Neural progenitor cell (in vitro differentiated cells): ENCODE data around the gene ACTR5. TPM values are rescaled to one million over a fixed set of nuclear protein-coding genes. Genes with fewer than 3 reads are reported as not detected.

Source experiments
- DNase-seq: peaks from one replicate; pipeline ENCODE4 v3.0.0-alpha.2; 2016; ENCODE audit warnings: low spot score
- H2AFZ ChIP-seq: fragments of 200-600 bp; sonication (generic); replicated peaks from 2 replicates; pipeline ENCODE4 v1.6.1; 2016; ENCODE audit warnings: antibody characterized with exemption
- H3F3A ChIP-seq: fragments of 200-600 bp; sonication (generic); 2 replicates; pipeline ENCODE4 v1.6.1; 2016; ENCODE audit warnings: antibody characterized with exemption, low read depth
- H3K27ac ChIP-seq: fragments of 200-600 bp; sonication (generic); 2 replicates; pipeline ENCODE4 v1.5.1; 2016; ENCODE audit warnings: mild to moderate bottlenecking
- H3K27me3 ChIP-seq: fragments of 200-600 bp; sonication (generic); 2 replicates; pipeline ENCODE4 v1.6.1; 2016; ENCODE audit warnings: mild to moderate bottlenecking, moderate library complexity
- H3K36me3 ChIP-seq: fragments of 200-600 bp; sonication (generic); 2 replicates; pipeline ENCODE4 v1.5.1; 2016
- H3K4me1 ChIP-seq: fragments of 200-600 bp; sonication (generic); 2 replicates; pipeline ENCODE4 v1.6.1; 2016; ENCODE audit warnings: mixed run types
- H3K4me2 ChIP-seq: fragments of 200-600 bp; sonication (generic); 2 replicates; pipeline ENCODE4 v1.6.1; 2016
- H3K4me3 ChIP-seq: fragments of 200-600 bp; sonication (generic); 2 replicates; pipeline ENCODE4 v1.5.1; 2016
- H3K79me2 ChIP-seq: fragments of 200-600 bp; sonication (generic); 2 replicates; pipeline ENCODE4 v1.6.1; 2016; ENCODE audit warnings: low read depth
- H3K9ac ChIP-seq: fragments of 200-600 bp; sonication (generic); 2 replicates; pipeline ENCODE4 v1.6.1; 2016
- H3K9me3 ChIP-seq: fragments of 200-600 bp; sonication (generic); 2 replicates; pipeline ENCODE4 v1.5.1; 2016; ENCODE audit warnings: low read depth
- H4K20me1 ChIP-seq: fragments of 200-600 bp; sonication (generic); 2 replicates; pipeline ENCODE4 v1.6.1; 2016; ENCODE audit warnings: low read depth
- H3K27ac Mint-ChIP-seq: 3 replicates; pipeline ENCODE4 v1.8.0; 2021; ENCODE audit warnings: mixed read lengths
- H3K27me3 Mint-ChIP-seq: 2 replicates; pipeline ENCODE4 v1.8.0; 2022; ENCODE audit warnings: low read depth, mild to moderate bottlenecking, inconsistent platforms, moderate library complexity, mixed read lengths; ENCODE audit not compliant: insufficient read depth
- H3K36me3 Mint-ChIP-seq: 3 replicates; pipeline ENCODE4 v1.8.0; 2021; ENCODE audit warnings: mixed read lengths
- H3K4me1 Mint-ChIP-seq: 3 replicates; pipeline ENCODE4 v1.8.0; 2021; ENCODE audit warnings: mixed read lengths
- H3K4me3 Mint-ChIP-seq: 3 replicates; pipeline ENCODE4 v1.8.0; 2021; ENCODE audit warnings: mild to moderate bottlenecking, moderate library complexity, mixed read lengths
- H3K9me3 Mint-ChIP-seq: 3 replicates; pipeline ENCODE4 v1.8.0; 2020; ENCODE audit warnings: mixed read lengths
- CTCF ChIP-seq: fragments of 200-600 bp; sonication (generic); IDR thresholded peaks from 2 replicates; pipeline ENCODE4 v1.5.1; 2017; ENCODE audit warnings: antibody characterized with exemption, mild to moderate bottlenecking
- EZH2 ChIP-seq: fragments of 200-600 bp; sonication (generic); IDR thresholded peaks from 2 replicates; pipeline ENCODE4 v1.6.1; 2017; ENCODE audit warnings: antibody characterized with exemption, mild to moderate bottlenecking, moderate library complexity
- EZH2phosphoT487 ChIP-seq: fragments of 200-600 bp; sonication (generic); IDR thresholded peaks from 2 replicates; pipeline ENCODE4 v1.6.1; 2017; ENCODE audit warnings: antibody characterized with exemption
- total RNA-seq: library from RNA; depleted of rRNA; stranded (reverse); fragments of >200 nt; gene quantifications from 2 replicates; pipeline ENCODE4 v1.2.3, GENCODE V29; 2015; ENCODE audit warnings: low replicate concordance

Gene ACTR5
- total RNA-seq, 1 donor from 2014 or later = 9.2 TPM

GRCh38 chr20:38724626-38725147 is 23.6 kb upstream of the ACTR5 start:
- DNase-seq = no peak
- peak overlapping the region; percentile 79 for H3K4me2 ChIP-seq
- H3K36me3 Mint-ChIP-seq = no peaks in the 10 kb centered on the region
- peak overlapping the region; percentile 91 for H2AFZ ChIP-seq
- H3K9ac ChIP-seq = no peak overlapping the region
- peaks cover 24% of the 10 kb centered on the region for H3F3A ChIP-seq
- peak overlapping the region; percentile 64 for H3K4me3 Mint-ChIP-seq
- peaks cover 100% of the 10 kb centered on the region for H3K27me3 ChIP-seq
- TF ChIP-seq CTCF (no peak), EZH2phosphoT487 (peak; percentile 92), EZH2 (peak; percentile 88)
- peaks cover 72% of the 10 kb centered on the region for H4K20me1 ChIP-seq
- peak overlapping the region; percentile 38 for H3K4me3 ChIP-seq
- H3K27ac Mint-ChIP-seq = no peak overlapping the region
- peaks cover 42% of the 10 kb centered on the region for H3K4me1 Mint-ChIP-seq
- peaks cover 92% of the 10 kb centered on the region for H3K27me3 Mint-ChIP-seq
- H3K79me2 ChIP-seq = no peaks in the 10 kb centered on the region
- peaks cover 2% of the 10 kb centered on the region for H3K9me3 Mint-ChIP-seq
- H3K9me3 ChIP-seq = no peaks in the 10 kb centered on the region
- H3K27ac ChIP-seq = no peak overlapping the region
- no peaks in the 10 kb centered on the region for H3K36me3 ChIP-seq
- H3K4me1 ChIP-seq = peaks cover 31% of the 10 kb centered on the region

- no peaks in the 10 kb centered on the region for H3K9me3 ChIP-seq
- Mint-ChIP-seq H3K4me1 (peaks cover 46% of the 10 kb centered on the region), H3K4me3 (peak overlapping the region; percentile 71), H3K36me3 (no peaks in the 10 kb centered on the region), H3K27me3 (peaks cover 92% of the 10 kb centered on the region), H3K27ac (no peak overlapping the region), H3K9me3 (peaks cover 2% of the 10 kb centered on the region)
- H2AFZ ChIP-seq = no peak overlapping the region
- TF ChIP-seq EZH2 (peak; percentile 45), EZH2phosphoT487 (peak; percentile 70), CTCF (peak; percentile 41)
- peaks cover 24% of the 10 kb centered on the region for H3F3A ChIP-seq
- no peak overlapping the region for H3K27ac ChIP-seq
- peaks cover 100% of the 10 kb centered on the region for H3K27me3 ChIP-seq
- H4K20me1 ChIP-seq = peaks cover 75% of the 10 kb centered on the region
- no peaks in the 10 kb centered on the region for H3K36me3 ChIP-seq
- no peaks in the 10 kb centered on the region for H3K79me2 ChIP-seq
- peak overlapping the region; percentile 79 for H3K4me2 ChIP-seq
- peak; percentile 71 for DNase-seq
- no peak overlapping the region for H3K9ac ChIP-seq
- H3K4me1 ChIP-seq = peaks cover 25% of the 10 kb centered on the region
- H3K4me3 ChIP-seq = peak overlapping the region; percentile 38
Observed at GRCh38 chr20:38725148-38725901, 22.9 kb upstream of the ACTR5 start.

GRCh38 chr20:38725931-38726803 is 22.1 kb upstream of the ACTR5 start:
- Histone ChIP-seq H3F3A (peaks cover 31% of the 10 kb centered on the region), H3K4me1 (peaks cover 23% of the 10 kb centered on the region), H3K4me3 (no peak overlapping the region), H3K36me3 (no peaks in the 10 kb centered on the region), H3K9me3 (no peaks in the 10 kb centered on the region), H2AFZ (no peak overlapping the region), H3K4me2 (peak overlapping the region; percentile 79), H4K20me1 (peaks cover 75% of the 10 kb centered on the region), H3K79me2 (no peaks in the 10 kb centered on the region), H3K9ac (no peak overlapping the region), H3K27me3 (peaks cover 100% of the 10 kb centered on the region), H3K27ac (no peak overlapping the region)
- Mint-ChIP-seq H3K36me3 (no peaks in the 10 kb centered on the region), H3K9me3 (peaks cover 6% of the 10 kb centered on the region), H3K27me3 (peaks cover 94% of the 10 kb centered on the region), H3K27ac (no peak overlapping the region), H3K4me1 (peaks cover 48% of the 10 kb centered on the region), H3K4me3 (peak overlapping the region; percentile 13)
- DNase-seq = peak; percentile 95
- TF ChIP-seq EZH2phosphoT487 (no peak), CTCF (peak; percentile 80)
